Adipose tissue (tissue), 3 donors: ENCODE results near the gene CCNO. TPM values are rescaled to one million over a fixed set of nuclear protein-coding genes. Genes with fewer than 3 reads are reported as not detected.

Experiments used
- H3K27ac ChIP-seq: one replicate; pipeline ENCODE4 v1.5.1; 2013; ENCODE audit warnings: low read depth, low read length
- WGBS, 3 donors: extraction: QIAGEN DNeasy Blood & Tissue Kit; methylation state at CpG; one replicate each; pipeline ENCODE4 v1.1.7; 2013; 5-methylcytosine and 5-hydroxymethylcytosine counted together
- polyA plus RNA-seq, 3 donors: library from polyadenylated mRNA; stranded (reverse); fragments of 200-250 nt; gene quantifications; one replicate each; pipeline ENCODE4 v1.2.3, GENCODE V29; 2013
- donor health status: healthy with polysubstance abuse.
- donor health status: Bipolar disorder and iron deficiency.
- donor health status: healthy.

The CCNO gene
- 1 to 10 TPM in 1 of 3 donors, under 1 TPM in 1, not detected in 1; 0.70 to 8.2 TPM for polyA plus RNA-seq

- H3K27ac ChIP-seq = no peak within 1 kb of the TSS
- 0 to 2% (median 1%) methylated on average over 83 to 106 of the region's 106 CpGs for WGBS, 3 donors
Observed at GRCh38 chr5:55232985-55233928, at the start of gene CCNO. TSS of gene CCNO (minus strand) at chr5:55233608. CDS start at chr5:55233523, 85 bp downstream.

- WGBS, 3 donors = 91 to 95% (median 93%) methylated on average over 4 of the region's 4 CpGs
Observed at GRCh38 chr5:55278778-55279177, 45.4 kb upstream of the CCNO start.

GRCh38 chr5:55276771-55277170 is 43.4 kb upstream of the CCNO start:
- WGBS, 3 donors = 71 to 91% (median 90%) methylated on average over 1 of the region's 1 CpG
- no peak overlapping the region for H3K27ac ChIP-seq

More at GRCh38 chr5:55278778-55279177, 45.4 kb upstream of the CCNO start:
- H3K27ac ChIP-seq = no peak overlapping the region

GRCh38 chr5:55258339-55258738 is 24.9 kb upstream of the CCNO start:
- no peak overlapping the region for H3K27ac ChIP-seq
- 96 to 99% (median 97%) methylated on average over 3 of the region's 3 CpGs for WGBS, 3 donors

- 92 to 95% (median 94%) methylated on average over 4 of the region's 4 CpGs for whole genome bisulfite sequencing, 3 donors
- H3K27ac ChIP-seq = no peak overlapping the region
Observed at GRCh38 chr5:55254802-55255201, 21.4 kb upstream of the CCNO start.

- 35 to 78% (median 69%) methylated on average over 1 of the region's 1 CpG for WGBS, 3 donors
- H3K27ac ChIP-seq = no peak overlapping the region
Observed at GRCh38 chr5:55250064-55250463, 16.7 kb upstream of the CCNO start.

- 28 to 63% (median 56%) methylated on average over 4 of the region's 4 CpGs for WGBS, 3 donors
- H3K27ac ChIP-seq = no peak overlapping the region
Observed at GRCh38 chr5:55241746-55242145, 8.3 kb upstream of the CCNO start.

GRCh38 chr5:55236800-55237199 is 3.4 kb upstream of the CCNO start:
- H3K27ac ChIP-seq = no peak overlapping the region
- WGBS, 3 donors = 78 to 82% (median 79%) methylated on average over 10 of the region's 10 CpGs

GRCh38 chr5:55234121-55234700 is 803 bp upstream of the CCNO start:
- no peak overlapping the region for H3K27ac ChIP-seq
- WGBS, 3 donors = 3 to 11% (median 6%) methylated on average over 31 of the region's 31 CpGs

GRCh38 chr5:55232271-55232984 is 980 bp downstream of the CCNO start:
- H3K27ac ChIP-seq = no peak overlapping the region
- WGBS, 3 donors = 1 to 3% (median 2%) methylated on average over 45 of the region's 45 CpGs

- 1 to 5% (median 4%) methylated on average over 11 of the region's 11 CpGs for WGBS, 3 donors
Observed at GRCh38 chr5:55231919-55232270, 1.5 kb downstream of the CCNO start.

GRCh38 chr5:55231029-55231918 is 2.1 kb downstream of the CCNO start:
- no peak overlapping the region for H3K27ac ChIP-seq
- WGBS, 3 donors = 4 to 5% (median 5%) methylated on average over 43 to 48 of the region's 48 CpGs

More at GRCh38 chr5:55231919-55232270, 1.5 kb downstream of the CCNO start:
- H3K27ac ChIP-seq = no peak overlapping the region

- no peak overlapping the region for H3K27ac ChIP-seq
- 30 to 70% (median 34%) methylated on average over 8 of the region's 8 CpGs for WGBS, 3 donors
Observed at GRCh38 chr5:55230086-55230629, 3.2 kb downstream of the CCNO start.

- H3K27ac ChIP-seq = no peak overlapping the region
- 6 to 9% (median 7%) methylated on average over 30 of the region's 30 CpGs for WGBS, 3 donors
Observed at GRCh38 chr5:55227664-55228430, 5.6 kb downstream of the CCNO start.

- no peak within 1 kb of the TSS for H3K27ac ChIP-seq
- WGBS, 3 donors = 1% methylated on average over 58 to 80 of the region's 80 CpGs
Observed at GRCh38 chr5:55226934-55227663, 6.3 kb downstream of the CCNO start, which contains the start of gene MCIDAS. TSS of gene MCIDAS (minus strand) at chr5:55227315. CDS start at chr5:55227138, 177 bp downstream.
